ENCODE results near the gene PDIK1L.

DNA sequence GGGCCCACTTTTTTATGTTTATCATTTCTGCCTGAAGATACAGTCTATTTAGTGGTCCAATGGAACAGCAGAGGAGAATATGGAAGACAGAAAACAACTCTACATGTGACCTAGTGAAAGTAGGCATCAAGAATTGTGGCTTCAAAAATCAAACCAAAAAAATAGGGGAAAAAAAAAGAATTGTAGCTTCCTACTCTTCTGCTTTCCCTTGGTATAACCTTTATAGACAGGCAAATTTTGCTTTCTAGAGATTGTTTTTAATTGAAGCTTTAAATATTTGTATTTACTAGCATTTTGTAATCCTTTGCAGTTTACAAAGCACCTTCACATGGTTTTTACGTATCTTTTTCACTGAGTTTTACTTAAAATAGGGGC is 14.3 kb downstream of the PDIK1L start:
- TF ChIP-seq POLR2AphosphoS5 (IDR thresholded peaks at IDR 0.05): no peak
- TF ChIP-seq, protein P1, sequence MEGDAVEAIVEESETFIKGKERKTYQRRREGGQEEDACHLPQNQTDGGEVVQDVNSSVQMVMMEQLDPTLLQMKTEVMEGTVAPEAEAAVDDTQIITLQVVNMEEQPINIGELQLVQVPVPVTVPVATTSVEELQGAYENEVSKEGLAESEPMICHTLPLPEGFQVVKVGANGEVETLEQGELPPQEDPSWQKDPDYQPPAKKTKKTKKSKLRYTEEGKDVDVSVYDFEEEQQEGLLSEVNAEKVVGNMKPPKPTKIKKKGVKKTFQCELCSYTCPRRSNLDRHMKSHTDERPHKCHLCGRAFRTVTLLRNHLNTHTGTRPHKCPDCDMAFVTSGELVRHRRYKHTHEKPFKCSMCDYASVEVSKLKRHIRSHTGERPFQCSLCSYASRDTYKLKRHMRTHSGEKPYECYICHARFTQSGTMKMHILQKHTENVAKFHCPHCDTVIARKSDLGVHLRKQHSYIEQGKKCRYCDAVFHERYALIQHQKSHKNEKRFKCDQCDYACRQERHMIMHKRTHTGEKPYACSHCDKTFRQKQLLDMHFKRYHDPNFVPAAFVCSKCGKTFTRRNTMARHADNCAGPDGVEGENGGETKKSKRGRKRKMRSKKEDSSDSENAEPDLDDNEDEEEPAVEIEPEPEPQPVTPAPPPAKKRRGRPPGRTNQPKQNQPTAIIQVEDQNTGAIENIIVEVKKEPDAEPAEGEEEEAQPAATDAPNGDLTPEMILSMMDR (IDR thresholded peaks at IDR 0.05): no peak
